NCI-H187 treated with DMSO at 0.1 percent for 48 hours (cell line): ENCODE results near the gene HIGD1A.

ENCODE experiments used
- DNase-seq: peaks from one replicate; lab custom pipeline; 2025; lab: John Stamatoyannopoulos, UW

Gene HIGD1A

DNA sequence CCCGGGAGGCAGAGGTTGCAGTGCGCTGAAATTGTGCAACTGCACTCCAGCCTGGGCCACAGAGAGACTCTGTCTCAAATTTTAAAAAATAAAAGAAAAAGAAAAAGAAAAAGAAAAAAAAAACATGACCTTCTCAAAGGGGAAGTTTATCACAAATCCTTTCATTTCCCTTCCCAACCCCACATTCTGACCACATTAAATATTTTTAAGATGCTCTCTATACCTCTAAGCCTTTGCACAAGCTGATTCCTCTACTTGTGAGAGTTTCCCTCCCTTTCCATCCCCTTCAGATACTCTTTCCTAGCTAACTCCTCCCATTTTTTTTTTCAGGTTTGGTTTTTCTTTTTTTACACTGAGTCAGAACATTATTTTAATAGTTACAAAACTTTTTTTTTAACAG, 4.0 kb downstream of the HIGD1A start:
- DNase-seq: no peak

DNA sequence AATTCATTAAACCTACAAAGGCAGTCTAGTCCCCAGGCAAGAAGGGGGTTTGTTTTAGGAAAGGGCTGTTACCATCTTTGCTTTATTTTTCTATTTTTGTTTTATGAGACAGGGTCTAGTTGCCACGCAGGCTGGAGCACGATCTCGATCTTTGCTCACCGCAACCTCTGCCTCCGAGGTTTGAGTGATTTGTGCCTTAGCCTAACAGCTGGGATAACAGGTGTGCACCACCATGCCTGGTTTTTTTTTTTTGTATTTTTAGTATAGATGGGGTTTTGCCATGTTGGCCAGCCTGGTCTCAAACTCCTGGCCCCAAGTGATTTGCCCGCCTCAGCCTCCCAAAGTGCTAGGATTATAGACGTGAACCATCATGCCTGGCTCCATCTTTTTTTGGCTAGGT, 4.9 kb downstream of the HIGD1A start:
- DNase-seq: no peak

DNA sequence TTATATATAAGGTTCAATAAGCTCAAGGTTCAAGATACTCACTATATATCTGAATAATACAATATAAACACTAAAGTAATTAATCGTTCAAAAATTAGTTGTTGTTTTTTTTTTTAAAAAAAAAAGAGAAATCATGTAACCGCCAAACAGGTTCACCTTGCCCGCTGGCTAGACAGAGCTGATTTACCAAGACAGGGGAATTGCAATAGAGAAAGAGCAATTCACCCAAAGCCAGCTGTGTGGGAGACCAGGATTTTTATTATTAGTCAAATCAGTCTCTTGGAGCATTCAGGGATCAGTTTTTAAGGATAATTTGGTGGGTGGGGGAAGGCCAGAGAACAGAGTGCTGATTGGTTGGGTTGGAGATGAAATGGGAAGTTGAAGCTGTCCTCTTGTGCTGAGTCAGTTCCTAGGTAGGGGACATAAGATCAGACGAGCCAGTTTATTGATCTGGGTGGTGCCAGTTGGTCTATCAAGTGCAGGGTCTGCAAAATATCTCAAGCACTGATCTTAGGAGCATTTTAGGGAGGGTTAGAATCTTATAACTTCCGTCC, 7.9 kb downstream of the HIGD1A start:
- DNase-seq: no peak

DNA sequence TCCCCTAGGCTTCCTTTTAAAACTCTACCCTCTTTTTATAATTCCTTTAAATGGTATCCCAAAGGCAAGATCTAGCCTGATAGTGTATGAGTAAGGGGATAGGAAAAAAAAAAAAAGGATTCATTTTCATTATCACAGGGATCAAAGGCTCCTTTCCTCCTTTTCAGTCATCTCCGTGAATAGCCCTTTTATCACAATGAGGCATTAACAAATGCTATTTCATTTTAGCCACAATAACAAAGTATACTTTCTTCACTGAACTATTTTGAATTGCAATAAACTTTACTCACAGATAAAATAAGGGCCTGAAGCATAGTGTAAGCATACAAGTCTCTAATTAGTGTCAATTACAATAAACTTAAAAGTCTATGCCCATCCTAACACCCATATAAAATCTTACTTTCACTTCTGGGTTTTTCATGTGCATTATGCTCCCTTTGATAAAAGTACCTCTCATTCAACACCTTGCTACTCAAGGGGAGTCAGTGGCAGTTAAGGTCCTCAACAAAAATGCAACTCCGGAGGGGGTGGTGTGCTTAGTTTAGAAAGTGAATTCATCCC, 8.6 kb downstream of the HIGD1A start:
- DNase-seq: no peak

DNA sequence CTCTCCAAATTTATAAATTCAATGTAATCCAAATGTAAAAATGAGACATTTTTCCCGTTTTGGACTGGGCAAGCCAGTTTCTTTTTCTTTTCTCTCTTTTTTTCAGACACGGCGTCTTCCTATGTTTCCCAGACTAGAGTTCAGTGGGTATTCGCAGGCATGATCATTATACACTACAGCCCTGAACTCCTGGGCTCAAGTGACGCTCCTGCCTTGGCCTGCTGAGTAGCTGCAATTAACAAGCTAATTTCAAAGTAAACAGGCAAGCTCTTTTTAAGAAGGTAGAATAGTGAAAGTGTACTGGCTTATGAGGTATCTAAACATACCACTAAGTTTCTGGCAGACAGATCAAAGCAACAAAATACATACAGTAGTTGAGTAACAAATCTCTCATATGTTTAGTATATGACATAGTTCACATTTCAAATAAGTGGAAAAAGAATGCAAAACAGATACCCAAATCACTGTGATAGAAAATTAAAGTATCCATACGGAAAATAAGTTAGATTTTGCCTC, 13.5 kb downstream of the HIGD1A start:
- DNase-seq: no peak

DNA sequence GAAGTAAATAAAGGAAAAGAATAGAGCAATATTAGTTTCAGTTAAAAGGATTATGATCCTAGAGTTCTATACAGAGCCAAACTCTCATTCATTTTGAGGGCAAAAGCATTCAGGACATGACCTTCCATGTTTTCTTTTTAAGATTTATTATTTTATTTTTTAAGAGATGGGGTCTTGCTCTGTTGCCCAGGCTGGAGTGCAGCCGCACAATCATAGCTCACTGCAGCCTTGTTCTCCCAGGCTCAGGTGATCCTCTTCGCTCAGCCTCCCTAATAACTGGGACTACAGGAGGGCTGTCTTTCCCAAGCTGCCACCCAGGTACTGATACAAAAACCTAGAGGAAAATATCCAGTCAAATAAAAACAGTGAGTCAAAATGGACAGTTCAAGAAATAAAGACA, 17.7 kb downstream of the HIGD1A start:
- no peak for DNase-seq

DNA sequence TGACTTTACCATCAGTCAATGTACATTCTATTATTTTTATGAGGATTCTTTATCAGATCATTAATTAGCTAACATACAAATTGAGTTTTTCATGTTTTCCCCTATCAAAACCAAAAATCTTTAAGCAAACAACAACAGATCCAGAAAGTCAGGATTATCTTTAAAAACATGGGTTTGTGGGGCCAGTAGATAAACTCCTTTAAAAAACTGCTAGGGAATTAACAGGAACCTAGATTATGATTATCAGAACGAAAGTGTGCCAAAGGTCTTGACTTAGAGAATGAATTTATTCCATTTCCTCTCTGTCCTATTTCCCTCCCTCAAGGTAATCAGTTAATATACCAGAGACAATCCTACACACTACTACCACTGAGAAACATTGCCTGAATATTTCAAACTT, 18.1 kb downstream of the HIGD1A start:
- no peak for DNase-seq

DNA sequence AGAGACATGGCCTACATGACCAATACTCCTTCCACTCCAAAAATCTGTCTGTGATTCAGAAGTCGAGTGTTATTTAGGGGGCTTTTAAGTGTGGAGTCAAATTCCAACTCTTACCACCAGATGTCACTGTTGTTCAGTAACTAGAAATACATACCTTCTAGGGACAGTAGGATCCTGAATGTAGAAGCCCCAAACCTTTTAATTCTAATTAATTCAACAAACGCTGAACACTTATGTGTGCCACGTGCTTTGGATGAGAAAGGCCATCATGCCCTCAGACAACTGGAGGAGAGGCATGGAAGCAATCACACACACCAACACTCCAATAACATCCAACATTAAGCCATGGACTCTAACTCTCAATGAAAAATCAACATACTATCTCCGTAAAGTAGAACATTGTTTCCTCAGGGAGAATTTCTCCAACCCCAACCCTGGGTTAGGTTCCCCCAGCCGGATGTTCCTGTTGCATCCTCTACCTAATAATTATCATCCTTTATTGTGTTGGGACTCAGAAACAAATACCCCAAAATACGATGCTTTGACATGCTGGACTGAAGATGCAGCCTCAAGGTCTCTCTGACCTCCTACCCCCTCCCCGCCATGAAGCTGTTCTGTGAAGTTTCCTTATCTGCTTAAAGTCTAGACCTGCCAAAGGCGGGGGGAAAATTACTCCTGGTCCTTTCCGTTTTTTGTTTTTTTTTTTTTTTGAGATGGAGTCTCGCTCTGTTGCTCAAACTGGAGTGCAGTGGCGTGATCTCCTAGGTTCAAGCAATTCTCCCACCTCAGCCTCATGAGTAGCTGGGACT, 23.2 kb downstream of the HIGD1A start:
- DNase-seq: no peak

DNA sequence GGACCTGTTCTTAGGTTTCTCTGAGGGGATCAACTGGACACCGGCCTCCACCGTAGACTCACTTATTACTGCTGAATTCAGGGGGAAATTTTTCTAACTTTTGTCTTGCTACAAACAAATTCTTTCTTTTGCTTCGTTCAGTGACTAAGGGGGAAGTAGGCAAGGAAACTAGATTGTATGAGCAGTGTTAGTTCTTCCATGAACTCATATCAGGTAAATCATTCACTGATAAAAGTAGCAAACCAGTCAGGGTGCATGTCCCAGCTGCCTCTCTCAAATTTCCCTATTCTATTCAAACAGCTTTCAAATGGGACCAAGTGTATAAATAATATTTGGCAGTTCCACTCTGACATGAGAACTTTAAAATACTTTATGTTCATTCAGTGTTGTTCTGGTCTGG, 23.9 kb downstream of the HIGD1A start:
- no peak for DNase-seq

DNA sequence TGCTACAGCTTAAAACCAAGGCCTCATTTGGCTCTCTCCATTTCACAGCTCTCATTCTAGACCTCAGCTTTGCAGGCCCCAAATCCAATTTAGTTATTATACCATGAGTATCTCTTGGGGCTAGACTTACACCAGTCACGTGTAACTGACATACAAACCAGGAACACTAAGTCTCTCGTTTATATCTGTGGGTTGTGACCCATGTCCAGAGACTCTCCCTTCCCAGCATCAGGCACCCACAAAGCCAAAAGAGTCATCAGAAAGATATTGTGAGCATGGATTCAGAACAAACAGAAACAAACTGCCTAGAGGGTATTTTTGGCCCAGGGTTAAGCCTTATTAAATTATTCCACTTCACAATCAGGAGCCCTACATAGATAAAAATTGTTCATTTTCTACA, 25.6 kb downstream of the HIGD1A start:
- DNase-seq: no peak

DNA sequence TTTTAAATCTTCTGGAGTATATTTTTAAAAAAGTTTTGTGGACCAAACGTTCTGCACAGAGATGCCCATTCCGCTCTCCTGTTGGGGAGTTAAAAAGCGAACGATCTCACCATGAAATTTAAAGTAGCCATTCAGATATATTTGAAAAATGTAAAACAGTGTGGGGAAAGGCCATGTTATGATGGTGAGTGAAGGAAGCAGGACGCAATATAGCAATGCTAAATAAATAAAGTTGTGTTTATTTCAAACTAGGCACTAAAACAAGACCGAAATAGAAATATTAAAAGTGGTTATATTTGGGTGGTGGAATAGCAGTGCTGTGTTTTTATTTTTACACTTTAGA, 30.9 kb downstream of the HIGD1A start:
- DNase-seq: no peak

DNA sequence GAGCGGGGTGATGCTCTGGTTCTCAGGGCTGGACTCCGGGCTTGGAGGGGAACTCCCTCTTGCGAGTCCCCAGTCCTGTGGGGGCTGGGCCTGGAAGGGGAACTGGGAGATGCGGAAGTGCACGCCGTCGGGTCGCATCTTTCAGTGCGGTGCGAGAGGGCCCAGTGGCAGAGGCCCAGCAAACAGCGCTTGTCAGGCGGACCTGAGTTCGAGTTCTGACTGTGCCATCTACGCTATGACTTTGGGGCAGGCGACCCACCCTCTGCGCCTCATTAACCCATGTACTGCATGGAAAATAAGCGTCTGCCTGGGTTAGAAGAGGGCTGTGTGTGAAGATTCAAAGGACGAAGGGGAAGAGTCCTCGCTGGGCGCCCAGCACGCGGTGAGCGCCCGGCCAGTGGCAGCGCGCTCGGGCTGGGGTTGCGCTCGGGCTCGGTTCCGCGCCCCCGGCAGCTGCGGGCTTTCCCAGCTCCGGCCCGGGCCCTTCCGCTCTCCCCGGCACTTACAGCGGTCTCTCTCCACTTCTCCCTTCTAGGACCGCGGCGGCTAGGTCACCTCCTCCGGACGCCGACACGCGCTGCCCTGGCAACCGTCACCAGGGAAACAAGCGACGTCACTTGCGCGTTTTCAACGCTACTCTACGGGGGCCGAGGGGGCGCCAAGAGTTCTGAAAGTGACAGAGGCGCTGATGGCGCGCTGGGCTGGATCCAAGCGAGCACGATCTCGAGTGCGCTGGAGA, 31.5 kb downstream of the HIGD1A start, which contains the start of gene CCDC13:
TSS of gene CCDC13 (minus strand) at position 584 of the 739 bp plus-strand sequence. CDS start 14,908 bp downstream, outside the sequence.
- DNase-seq: peak; percentile 33

DNA sequence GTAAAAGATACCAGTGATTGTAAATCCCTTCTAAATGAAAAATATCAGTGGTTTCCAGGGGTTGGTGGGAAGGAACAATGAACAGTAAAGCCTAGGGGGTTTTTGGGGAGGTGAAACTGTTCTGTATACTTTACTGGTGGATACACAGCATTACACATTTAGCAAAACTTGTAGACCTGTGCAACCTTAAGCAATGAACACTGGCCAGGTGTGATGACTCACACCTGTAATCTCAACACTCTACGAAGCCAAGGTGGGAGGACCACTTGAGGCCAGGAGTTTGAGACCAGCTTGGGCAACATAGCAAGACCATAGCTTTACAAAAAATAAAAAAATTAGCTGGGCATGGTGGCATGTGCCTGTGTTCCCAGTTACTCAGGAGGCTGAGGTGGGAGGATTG, 33.0 kb downstream of the HIGD1A start:
- no peak for DNase-seq

DNA sequence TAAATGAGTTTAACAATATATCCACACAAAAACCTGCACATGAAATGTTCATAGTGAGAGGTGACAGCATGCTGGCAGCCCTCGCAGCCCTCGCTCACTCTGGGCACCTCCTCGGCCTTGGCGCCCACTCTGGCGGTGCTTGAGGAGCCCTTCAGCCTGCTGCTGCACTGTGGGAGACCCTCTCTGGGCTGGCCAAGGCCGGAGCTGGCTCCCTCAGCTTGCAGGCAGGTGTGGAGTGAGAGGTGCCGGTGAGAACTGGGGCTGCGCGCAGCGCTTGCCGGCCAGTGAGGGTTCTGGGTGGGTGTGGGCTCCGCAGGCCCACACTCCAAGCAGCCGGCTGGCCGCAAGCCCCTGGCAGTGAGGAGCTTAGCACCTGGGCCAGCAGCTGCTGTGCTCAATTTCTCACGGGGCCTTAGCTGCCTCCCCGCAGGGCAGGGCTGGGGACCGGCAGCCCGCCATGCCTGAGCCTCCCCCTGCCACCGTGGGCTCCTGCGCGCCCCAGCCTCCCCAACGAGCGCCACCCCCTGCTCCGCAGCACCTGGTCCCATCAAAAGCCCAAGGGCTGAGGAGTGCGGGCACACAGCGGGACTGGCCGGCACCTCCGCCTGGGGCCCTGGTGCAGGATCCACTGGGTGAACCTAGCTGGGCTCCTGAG, 34.7 kb downstream of the HIGD1A start:
- no peak for DNase-seq

DNA sequence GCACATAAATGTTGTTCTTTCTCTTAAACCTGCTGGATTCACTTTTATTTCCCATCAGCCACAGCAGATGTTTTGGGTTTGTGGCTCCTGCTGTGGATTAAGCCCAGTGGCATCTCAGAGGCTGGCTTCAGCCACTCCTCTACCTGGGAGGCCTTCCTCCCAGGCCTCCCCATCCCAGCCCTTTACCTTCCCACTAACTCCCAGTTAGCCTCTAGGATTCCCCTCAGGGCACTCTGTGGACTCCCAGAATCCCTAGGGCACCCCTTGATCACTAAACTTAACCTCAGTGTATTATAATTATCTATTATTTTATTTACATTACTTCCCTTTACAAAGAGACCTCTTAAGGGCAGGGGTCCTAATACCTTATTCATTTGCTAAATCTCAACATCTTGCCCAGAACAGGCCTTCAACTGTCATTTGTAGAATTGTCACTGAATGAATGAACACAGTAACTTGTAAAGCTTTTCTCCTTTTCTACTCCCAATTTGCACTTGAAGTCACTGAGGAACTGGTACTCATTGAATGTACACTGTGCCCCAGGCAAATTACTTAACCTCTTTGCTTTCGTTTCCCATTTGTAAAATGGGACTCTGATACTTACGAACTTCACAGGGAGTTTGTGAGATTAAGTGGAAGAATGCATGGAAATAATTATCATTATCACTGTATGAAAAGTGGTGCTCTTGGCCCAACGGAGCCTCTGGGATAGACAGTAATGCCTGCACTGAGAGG, 39.6 kb downstream of the HIGD1A start:
- no peak for DNase-seq

DNA sequence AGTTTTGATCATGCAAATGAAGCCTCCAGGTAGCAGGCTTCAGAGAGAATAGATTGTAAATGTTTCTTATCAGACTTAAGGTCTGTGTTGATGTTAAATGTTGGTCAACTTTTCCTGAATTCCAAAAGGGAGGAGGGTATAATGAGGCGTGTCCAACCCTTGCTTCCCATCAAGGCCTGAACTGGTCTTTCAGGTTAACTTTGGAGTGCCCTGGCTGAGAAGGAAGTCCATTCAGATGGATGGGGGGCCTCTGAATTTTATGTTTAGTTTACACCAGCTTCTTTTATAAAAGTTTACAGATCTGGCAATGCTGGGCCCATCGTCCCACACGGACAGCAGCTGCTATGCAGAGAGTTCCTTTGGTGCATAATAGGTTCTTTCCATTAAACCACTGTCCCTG, 40.2 kb downstream of the HIGD1A start:
- DNase-seq: no peak

DNA sequence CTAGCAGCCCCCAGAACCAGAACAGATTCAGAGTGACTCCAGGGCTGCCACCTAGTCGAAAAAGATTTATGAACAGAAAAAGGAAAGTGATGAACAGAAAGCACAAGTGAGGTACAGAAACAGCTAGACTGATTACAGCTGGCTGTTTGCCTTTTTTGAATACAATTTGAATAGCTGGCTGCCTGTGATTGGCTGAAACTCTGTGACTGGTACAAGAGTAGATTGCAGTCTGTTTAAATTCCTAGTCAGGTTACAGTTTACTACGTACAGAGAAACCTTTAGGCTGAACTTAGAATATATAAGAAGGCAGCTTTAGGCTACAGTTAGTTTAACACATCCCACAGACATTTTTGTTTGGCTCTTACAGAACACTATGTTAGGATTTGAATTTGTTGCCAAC, 41.3 kb downstream of the HIGD1A start:
- no peak for DNase-seq

DNA sequence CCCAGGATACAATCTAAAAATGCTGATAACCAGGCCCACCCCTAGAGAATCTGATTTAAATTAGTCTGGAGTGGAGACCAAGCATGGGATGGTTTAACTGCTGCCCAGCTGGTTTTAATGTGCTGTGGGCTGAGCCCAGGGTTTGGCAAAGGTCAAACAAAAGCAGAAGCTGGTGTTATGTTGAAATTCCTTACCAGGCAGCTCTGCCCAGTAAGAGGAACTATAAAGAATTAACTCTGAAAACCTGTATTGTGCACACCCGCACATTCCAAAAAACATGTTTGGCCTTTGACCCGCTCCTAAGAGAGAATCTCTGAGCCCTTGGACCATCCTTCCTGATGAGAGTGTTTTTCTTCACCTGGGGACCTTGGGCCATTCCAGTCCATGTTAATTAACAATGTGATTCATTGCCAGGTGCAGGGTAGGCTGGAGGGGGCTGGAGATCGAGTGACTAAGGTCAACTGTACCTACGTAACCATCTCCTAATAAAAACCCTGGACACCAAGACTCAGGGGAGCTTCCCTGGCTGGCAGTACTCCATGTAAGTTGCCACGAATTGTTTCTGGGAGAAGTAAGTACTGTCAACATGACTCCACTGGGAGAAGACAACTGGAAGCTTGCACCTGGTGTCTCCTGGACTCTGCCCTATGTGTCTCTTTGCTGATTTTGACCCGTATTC, 42.1 kb downstream of the HIGD1A start:
- no peak for DNase-seq

DNA sequence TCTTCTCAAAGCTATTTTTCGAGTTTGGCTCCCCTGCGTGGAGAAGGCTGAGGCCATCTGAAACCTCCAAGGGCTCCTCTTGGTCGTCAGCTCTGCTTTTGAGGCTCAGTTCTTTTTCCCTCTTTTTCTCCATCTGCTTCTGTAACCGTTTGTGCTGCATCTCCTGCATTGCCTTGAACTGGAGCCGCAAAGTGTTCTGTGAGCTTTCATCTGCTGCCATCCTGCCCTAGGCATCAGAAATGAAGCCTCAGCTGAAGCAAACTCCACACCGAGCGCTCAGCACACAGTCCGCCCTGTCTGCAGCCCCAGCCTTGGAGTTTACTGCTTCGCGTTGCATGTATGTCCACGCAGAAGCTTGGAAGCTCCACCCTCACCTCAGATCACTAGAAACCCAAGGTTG, 46.2 kb downstream of the HIGD1A start:
- no peak for DNase-seq

DNA sequence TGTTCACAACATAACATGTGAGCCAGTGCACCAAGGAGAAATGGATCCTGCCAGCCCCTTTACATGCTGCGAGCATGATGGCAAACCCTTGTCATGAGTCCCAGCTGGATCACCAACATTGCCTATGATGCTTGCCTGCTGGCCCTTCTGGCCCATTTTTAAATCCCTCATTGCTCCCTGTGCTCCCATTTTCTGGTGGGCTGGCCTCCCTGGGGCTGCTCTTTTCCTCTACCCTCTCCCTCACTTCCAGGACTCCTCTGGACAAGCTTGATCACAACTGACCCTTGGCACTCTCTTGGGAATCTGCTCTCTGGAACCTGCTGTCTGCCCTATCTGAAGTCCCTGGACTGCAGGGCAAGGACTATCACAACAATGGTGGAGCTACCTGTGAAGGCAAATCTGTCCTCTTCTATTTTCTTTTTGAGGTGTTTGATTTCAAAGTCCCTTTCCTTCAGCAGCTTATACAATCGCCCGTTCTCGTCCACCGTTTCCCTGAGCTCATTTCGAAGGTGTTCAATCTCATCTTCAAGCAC, 47.5 kb downstream of the HIGD1A start:
- DNase-seq: no peak
